ENCODE data around the gene SLC16A4. TPM values are rescaled to one million over a fixed set of nuclear protein-coding genes. Genes with fewer than 3 reads are reported as not detected.

The SLC16A4 gene
- total RNA-seq, 2 donors from 2014 or later: 1.7 to 9.0 TPM

DNA sequence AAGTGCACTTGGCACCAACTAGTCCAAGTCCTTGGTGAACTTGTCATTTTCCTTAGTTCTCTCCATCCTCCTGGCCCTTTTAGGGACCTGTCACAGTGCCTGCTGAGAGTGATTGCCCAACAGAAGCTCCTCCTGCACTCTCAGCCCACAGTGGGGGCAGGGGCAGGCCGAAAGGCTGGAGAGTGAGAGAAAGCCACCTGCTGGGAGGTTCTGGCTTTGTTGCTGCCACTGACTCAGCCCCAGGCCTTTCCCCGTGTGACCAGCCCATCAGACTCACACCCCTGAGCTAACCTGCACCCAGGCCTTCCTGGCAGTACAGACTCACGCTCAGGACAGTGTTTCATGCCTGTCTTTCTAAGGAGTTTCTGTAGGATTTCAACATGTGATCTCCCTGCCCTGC, 43.0 kb upstream of the SLC16A4 start:
- Histone ChIP-seq H3K27me3 (replicated peaks; ENCODE audit: insufficient read depth) (no peaks in the 10 kb centered on the region), H3K36me3 (no peaks in the 10 kb centered on the region), H3K27ac (no peak overlapping the region), H3K4me1 (replicated peaks) (no peaks in the 10 kb centered on the region), H3K4me3 (no peak overlapping the region), H3K9me3 (no peaks in the 10 kb centered on the region)
- WGBS: 69% methylated on average over 3 of the region's 3 CpGs
- no peak for DNase-seq (ENCODE audit: low spot score)
- intact Hi-C loops (cut with DNase I): no loop called here
- TF ChIP-seq, protein P1, sequence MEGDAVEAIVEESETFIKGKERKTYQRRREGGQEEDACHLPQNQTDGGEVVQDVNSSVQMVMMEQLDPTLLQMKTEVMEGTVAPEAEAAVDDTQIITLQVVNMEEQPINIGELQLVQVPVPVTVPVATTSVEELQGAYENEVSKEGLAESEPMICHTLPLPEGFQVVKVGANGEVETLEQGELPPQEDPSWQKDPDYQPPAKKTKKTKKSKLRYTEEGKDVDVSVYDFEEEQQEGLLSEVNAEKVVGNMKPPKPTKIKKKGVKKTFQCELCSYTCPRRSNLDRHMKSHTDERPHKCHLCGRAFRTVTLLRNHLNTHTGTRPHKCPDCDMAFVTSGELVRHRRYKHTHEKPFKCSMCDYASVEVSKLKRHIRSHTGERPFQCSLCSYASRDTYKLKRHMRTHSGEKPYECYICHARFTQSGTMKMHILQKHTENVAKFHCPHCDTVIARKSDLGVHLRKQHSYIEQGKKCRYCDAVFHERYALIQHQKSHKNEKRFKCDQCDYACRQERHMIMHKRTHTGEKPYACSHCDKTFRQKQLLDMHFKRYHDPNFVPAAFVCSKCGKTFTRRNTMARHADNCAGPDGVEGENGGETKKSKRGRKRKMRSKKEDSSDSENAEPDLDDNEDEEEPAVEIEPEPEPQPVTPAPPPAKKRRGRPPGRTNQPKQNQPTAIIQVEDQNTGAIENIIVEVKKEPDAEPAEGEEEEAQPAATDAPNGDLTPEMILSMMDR (IDR thresholded peaks at IDR 0.05): peak in 1 of 4 experiments; percentile 23
- no peak for TF ChIP-seq POLR2A (IDR thresholded peaks at IDR 0.05)

DNA sequence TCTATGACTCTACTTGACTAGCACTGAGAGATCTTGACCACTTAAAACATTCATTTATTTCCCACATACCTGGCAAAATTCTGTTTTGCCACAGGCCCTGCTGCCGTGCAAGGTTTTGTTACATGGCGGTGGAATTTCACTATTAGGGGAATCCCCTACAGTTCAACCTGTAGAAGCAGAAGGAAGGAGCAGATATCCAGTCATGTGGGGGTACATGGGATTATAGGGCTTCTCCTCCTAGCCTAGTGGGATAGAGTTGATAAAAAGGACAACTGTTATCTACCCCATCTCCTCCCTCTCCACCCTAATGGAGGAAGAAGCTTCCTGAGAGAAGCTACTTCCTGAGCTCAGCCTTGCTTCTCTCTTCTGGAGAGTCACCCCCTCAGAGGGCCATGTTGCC, 42.4 kb upstream of the SLC16A4 start:
- H3K36me3 ChIP-seq: no peaks in the 10 kb centered on the region
- H3K27ac ChIP-seq: no peak overlapping the region
- no peak for DNase-seq (ENCODE audit: low spot score)
- TF ChIP-seq POLR2AphosphoS5 (IDR thresholded peaks at IDR 0.05) (no peak), POLR2A (IDR thresholded peaks at IDR 0.05) (no peak)
- TF ChIP-seq, protein P1 (IDR thresholded peaks at IDR 0.05): no peak
- H3K9me3 ChIP-seq: no peaks in the 10 kb centered on the region
- 90% methylated on average over 2 of the region's 2 CpGs for WGBS
- intact Hi-C loops (cut with DNase I): no loop called here
- H3K4me1 ChIP-seq (replicated peaks): no peaks in the 10 kb centered on the region
- no peaks in the 10 kb centered on the region for H3K27me3 ChIP-seq (replicated peaks; ENCODE audit: insufficient read depth)
- no peak overlapping the region for H3K4me3 ChIP-seq

DNA sequence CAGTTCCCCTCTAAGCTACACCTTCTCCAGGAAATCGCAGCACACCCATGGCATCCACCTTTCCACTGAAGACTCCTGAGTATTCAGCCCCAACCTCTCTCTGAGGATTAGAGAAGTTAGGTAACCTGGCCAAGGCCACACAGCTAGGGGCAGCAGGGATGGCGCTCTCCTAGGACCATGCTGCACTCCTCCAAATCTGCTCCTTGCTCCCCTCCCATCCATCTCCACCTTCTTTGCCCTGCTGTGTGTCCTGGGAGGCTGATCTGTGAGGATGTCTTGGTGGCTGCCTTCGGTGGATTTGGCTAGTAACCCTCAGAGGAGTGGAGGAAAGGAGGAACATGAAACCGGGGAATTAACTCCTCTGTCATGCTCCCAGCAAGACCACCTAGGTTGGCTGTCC, 40.1 kb upstream of the SLC16A4 start:
- Histone ChIP-seq H3K4me3 (no peak overlapping the region), H3K9me3 (no peaks in the 10 kb centered on the region), H3K27ac (no peak overlapping the region), H3K4me1 (replicated peaks) (no peaks in the 10 kb centered on the region), H3K36me3 (no peaks in the 10 kb centered on the region), H3K27me3 (replicated peaks; ENCODE audit: insufficient read depth) (no peaks in the 10 kb centered on the region)
- intact Hi-C loops (cut with DNase I): no loop called here
- DNase-seq (ENCODE audit: low spot score): no peak
- TF ChIP-seq POLR2AphosphoS5 (IDR thresholded peaks at IDR 0.05) (no peak), POLR2A (IDR thresholded peaks at IDR 0.05) (no peak)
- TF ChIP-seq, protein P1 (IDR thresholded peaks at IDR 0.05): no peak
- 91% methylated on average over 4 of the region's 4 CpGs for WGBS

DNA sequence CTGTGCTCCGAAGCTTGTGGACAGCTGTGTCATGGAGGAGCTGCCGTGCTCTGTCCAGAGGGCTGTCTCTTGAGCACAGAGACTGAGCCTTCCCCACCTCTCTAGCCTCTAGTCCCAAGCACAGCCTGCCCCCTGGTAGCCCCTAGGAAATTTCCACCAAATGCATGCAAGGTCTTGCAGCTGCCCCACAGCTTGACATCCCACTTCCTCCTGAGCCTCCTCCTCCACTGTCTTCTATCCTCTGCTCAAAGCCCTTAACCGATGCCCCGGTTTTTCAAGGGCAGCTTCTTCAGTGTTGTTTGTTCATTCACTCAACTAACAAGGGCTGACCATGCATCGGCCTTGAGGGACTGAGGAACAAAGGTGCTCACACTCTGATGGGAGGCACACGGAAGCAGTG, 39.5 kb upstream of the SLC16A4 start:
- H3K27me3 ChIP-seq (replicated peaks; ENCODE audit: insufficient read depth): no peaks in the 10 kb centered on the region
- 71% methylated on average over 6 of the region's 6 CpGs for WGBS
- no peaks in the 10 kb centered on the region for H3K36me3 ChIP-seq

DNA sequence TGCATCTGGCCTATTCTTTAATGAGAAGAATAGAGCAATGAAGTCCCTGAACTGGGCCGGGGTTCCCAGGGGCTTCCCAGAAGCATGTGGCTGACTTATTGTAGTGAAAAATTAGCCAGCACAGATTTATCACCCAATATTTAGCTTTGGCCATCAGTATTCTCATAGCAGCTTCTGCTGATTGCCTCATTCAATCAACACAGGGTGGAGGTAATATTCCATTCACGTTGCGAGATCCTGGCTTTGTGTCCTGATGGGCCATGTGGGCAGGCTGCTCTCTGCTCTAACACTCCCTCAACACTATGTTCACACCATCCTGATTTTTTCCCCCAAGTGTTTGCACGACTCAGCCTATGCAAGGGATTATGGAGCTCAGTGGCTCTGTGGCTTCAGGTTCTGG, 38.1 kb upstream of the SLC16A4 start:
- no peak for DNase-seq (ENCODE audit: low spot score)
- H3K4me1 ChIP-seq (replicated peaks): no peaks in the 10 kb centered on the region
- no peak overlapping the region for H3K27ac ChIP-seq
- intact Hi-C loops (cut with DNase I): no loop called here
- H3K4me3 ChIP-seq: no peak overlapping the region
- H3K27me3 ChIP-seq (replicated peaks; ENCODE audit: insufficient read depth): no peaks in the 10 kb centered on the region
- no peaks in the 10 kb centered on the region for H3K9me3 ChIP-seq
- TF ChIP-seq POLR2AphosphoS5 (IDR thresholded peaks at IDR 0.05): no peak
- no peak for TF ChIP-seq POLR2A (IDR thresholded peaks at IDR 0.05)
- TF ChIP-seq, protein P1 (IDR thresholded peaks at IDR 0.05): no peak
- H3K36me3 ChIP-seq: no peaks in the 10 kb centered on the region
- WGBS: 80% methylated on average over 4 of the region's 4 CpGs

More for the DNA sequence above, 39.5 kb upstream of the SLC16A4 start:
- Histone ChIP-seq H3K9me3 (no peaks in the 10 kb centered on the region), H3K4me3 (no peak overlapping the region), H3K4me1 (replicated peaks) (no peaks in the 10 kb centered on the region), H3K27ac (no peak overlapping the region)
- no peak for DNase-seq (ENCODE audit: low spot score)
- intact Hi-C loops (cut with DNase I): no loop called here
- TF ChIP-seq, protein P1 (IDR thresholded peaks at IDR 0.05): no peak
- TF ChIP-seq POLR2A (IDR thresholded peaks at IDR 0.05) (no peak), POLR2AphosphoS5 (IDR thresholded peaks at IDR 0.05) (no peak)

Measured in prostate gland (tissue), 2 donors.